WTC11 (cell line): Measurements from ENCODE around the gene TMEM196. TPM values are rescaled to one million over a fixed set of nuclear protein-coding genes. Genes with fewer than 3 reads are reported as not detected.

Source experiments
- ATAC-seq: fragments of 200-7000 bp; cut with Tn5 transposase; 2 replicates; pipeline ENCODE4 v1.10.0; 2021; ENCODE audit warnings: mild to moderate bottlenecking, moderate library complexity
- CTCF ChIA-PET: fragments of 300-600 bp; sonication (Branson Sonifier 250); formaldehyde crosslinking; loops from one replicate; lab custom pipeline; 2021; ENCODE audit warnings: antibody characterized with exemption; lab: Charles Lee
- POLR2A ChIA-PET: fragments of 350-600 bp; sonication (Branson Sonifier 250); formaldehyde crosslinking; loops from one replicate; lab custom pipeline; 2021; ENCODE audit warnings: antibody characterized with exemption; lab: Charles Lee
- DNase-seq: peaks from one replicate; pipeline ENCODE4 v3.0.0; 2021; ENCODE audit warnings: low spot score
- H3K27ac Mint-ChIP-seq: 2 replicates; pipeline ENCODE4 v1.8.0; 2021; ENCODE audit warnings: mixed read lengths
- H3K27me3 Mint-ChIP-seq: 2 replicates; pipeline ENCODE4 v1.8.0; 2021; ENCODE audit warnings: low read depth, mild to moderate bottlenecking, moderate library complexity, mixed read lengths
- H3K36me3 Mint-ChIP-seq: 2 replicates; pipeline ENCODE4 v1.8.0; 2021; ENCODE audit warnings: mixed read lengths
- H3K4me1 Mint-ChIP-seq: 2 replicates; pipeline ENCODE4 v1.8.0; 2022; ENCODE audit warnings: mixed read lengths
- H3K4me3 Mint-ChIP-seq: 2 replicates; pipeline ENCODE4 v1.8.0; 2021; ENCODE audit warnings: mild to moderate bottlenecking, moderate library complexity, mixed read lengths
- H3K9me3 Mint-ChIP-seq: 2 replicates; pipeline ENCODE4 v1.8.0; 2021; ENCODE audit warnings: mixed read lengths
- CREM ChIP-seq: sonication (generic); formaldehyde crosslinking; IDR thresholded peaks from 2 replicates; pipeline ENCODE4 v1.8.1; 2022; ENCODE audit warnings: mild to moderate bottlenecking, missing genetic modification reagents, moderate library complexity
- ELF4 ChIP-seq: sonication (generic); formaldehyde crosslinking; IDR thresholded peaks from 2 replicates; pipeline ENCODE4 v1.8.1; 2022; ENCODE audit warnings: low read depth, mild to moderate bottlenecking, moderate library complexity, missing genetic modification reagents
- EMX1 ChIP-seq: fragments of 250-450 bp; sonication (Bioruptor Pico); IDR thresholded peaks from 2 replicates; pipeline ENCODE4 v1.8.0; 2021; ENCODE audit warnings: mild to moderate bottlenecking
- FOXJ3 ChIP-seq: sonication (generic); formaldehyde crosslinking; IDR thresholded peaks from 2 replicates; pipeline ENCODE4 v1.9.0; 2021; ENCODE audit warnings: missing genetic modification reagents, mild to moderate bottlenecking, borderline replicate concordance
- SMAD4 ChIP-seq: sonication (generic); formaldehyde crosslinking; IDR thresholded peaks from 2 replicates; pipeline ENCODE4 v1.8.0; 2022; ENCODE audit warnings: mild to moderate bottlenecking, missing genetic modification reagents
- SP1 ChIP-seq: sonication (generic); formaldehyde crosslinking; conservative IDR thresholded peaks from 2 replicates; pipeline ENCODE4 v1.8.1; 2022; ENCODE audit warnings: missing genetic modification reagents
- ZBTB21 ChIP-seq: sonication (generic); formaldehyde crosslinking; IDR thresholded peaks from 2 replicates; pipeline ENCODE4 v1.8.1; 2023; ENCODE audit warnings: mild to moderate bottlenecking, missing genetic modification reagents, borderline replicate concordance
- ZNF263 ChIP-seq: sonication (generic); formaldehyde crosslinking; IDR thresholded peaks from 2 replicates; pipeline ENCODE4 v1.8.1; 2022; ENCODE audit warnings: low read depth, mild to moderate bottlenecking, moderate library complexity, missing genetic modification reagents
- ZNF317 ChIP-seq: sonication (generic); formaldehyde crosslinking; IDR thresholded peaks from 2 replicates; pipeline ENCODE4 v1.8.1; 2023; ENCODE audit warnings: low read depth, mild to moderate bottlenecking, moderate library complexity, missing genetic modification reagents, borderline replicate concordance
- ZNF423 ChIP-seq: fragments of 250-450 bp; sonication (Bioruptor Pico); IDR thresholded peaks from 2 replicates; pipeline ENCODE4 v2.1.2; 2022; ENCODE audit warnings: mild to moderate bottlenecking, moderate library complexity
- ZNF671 ChIP-seq: fragments of 250-450 bp; sonication (Bioruptor Pico); IDR thresholded peaks from 2 replicates; pipeline ENCODE4 v1.8.0; 2021; ENCODE audit warnings: mild to moderate bottlenecking
- total RNA-seq: library from RNA; stranded (reverse); gene quantifications from 3 replicates; pipeline ENCODE4 v1.2.3, GENCODE V29; 2021
- TF ChIP-seq, protein P1 (sequence below): sonication (generic); formaldehyde crosslinking; IDR thresholded peaks from 2 replicates; pipeline ENCODE4 v1.8.1; 2022; ENCODE audit warnings: low read depth, missing genetic modification reagents, borderline replicate concordance
- TF ChIP-seq, protein P2 (sequence below): sonication (generic); formaldehyde crosslinking; IDR thresholded peaks from 2 replicates; pipeline ENCODE4 v1.8.0; 2022; ENCODE audit warnings: missing genetic modification reagents
- TF ChIP-seq, protein P3 (sequence below): sonication (generic); formaldehyde crosslinking; IDR thresholded peaks from 2 replicates; pipeline ENCODE4 v1.8.1; 2022; ENCODE audit warnings: mild to moderate bottlenecking, missing genetic modification reagents, moderate library complexity, borderline replicate concordance
- TF ChIP-seq, protein P4 (sequence below): sonication (generic); formaldehyde crosslinking; IDR thresholded peaks from 2 replicates; pipeline ENCODE4 v1.8.0; 2022; ENCODE audit warnings: mild to moderate bottlenecking, missing genetic modification reagents
- TF ChIP-seq, protein P5 (sequence below): sonication (generic); formaldehyde crosslinking; IDR thresholded peaks from 2 replicates; pipeline ENCODE4 v1.8.0; 2023; ENCODE audit warnings: mild to moderate bottlenecking, missing genetic modification reagents
- TF ChIP-seq, protein P6 (sequence below): fragments of 200-600 bp; IDR thresholded peaks from 2 replicates; pipeline ENCODE4 v1.8.0; 2022; ENCODE audit warnings: antibody characterized with exemption
- TF ChIP-seq, protein P7 (sequence below): sonication (generic); formaldehyde crosslinking; IDR thresholded peaks from 2 replicates; pipeline ENCODE4 v1.8.1; 2023; ENCODE audit warnings: mild to moderate bottlenecking, missing genetic modification reagents, moderate library complexity

Gene TMEM196
- total RNA-seq, 1 experiment from 2014 or later: 0.42 TPM

DNA sequence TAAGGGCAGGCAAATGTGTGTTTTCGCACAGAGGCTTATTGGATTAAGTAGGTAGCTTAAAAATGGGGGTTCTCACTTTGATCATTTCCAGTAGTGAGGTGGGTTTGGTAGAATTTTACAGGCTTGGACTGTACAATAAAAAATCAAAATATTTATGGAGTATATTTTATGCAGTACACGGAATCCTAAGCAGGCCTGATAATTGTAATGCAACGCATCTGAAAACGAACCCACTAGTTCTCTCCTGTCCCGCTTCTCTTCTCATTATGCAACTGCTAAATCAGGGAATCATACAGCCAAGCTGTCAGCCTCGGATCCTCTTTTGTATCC is 64.2 kb downstream of the TMEM196 start:
- DNase-seq (no peak), ATAC-seq (no peak)
- TF ChIP-seq SP1 (CRISPR knock-in tag) (no peak), ZNF671 (CRISPR knock-in tag) (no peak), ZNF263 (CRISPR knock-in tag) (no peak), EMX1 (CRISPR knock-in tag) (no peak), ELF4 (CRISPR knock-in tag) (no peak), ZBTB21 (CRISPR knock-in tag) (no peak)
- TF ChIP-seq, protein P1, sequence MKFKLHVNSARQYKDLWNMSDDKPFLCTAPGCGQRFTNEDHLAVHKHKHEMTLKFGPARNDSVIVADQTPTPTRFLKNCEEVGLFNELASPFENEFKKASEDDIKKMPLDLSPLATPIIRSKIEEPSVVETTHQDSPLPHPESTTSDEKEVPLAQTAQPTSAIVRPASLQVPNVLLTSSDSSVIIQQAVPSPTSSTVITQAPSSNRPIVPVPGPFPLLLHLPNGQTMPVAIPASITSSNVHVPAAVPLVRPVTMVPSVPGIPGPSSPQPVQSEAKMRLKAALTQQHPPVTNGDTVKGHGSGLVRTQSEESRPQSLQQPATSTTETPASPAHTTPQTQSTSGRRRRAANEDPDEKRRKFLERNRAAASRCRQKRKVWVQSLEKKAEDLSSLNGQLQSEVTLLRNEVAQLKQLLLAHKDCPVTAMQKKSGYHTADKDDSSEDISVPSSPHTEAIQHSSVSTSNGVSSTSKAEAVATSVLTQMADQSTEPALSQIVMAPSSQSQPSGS: no peak
- TF ChIP-seq, protein P2, sequence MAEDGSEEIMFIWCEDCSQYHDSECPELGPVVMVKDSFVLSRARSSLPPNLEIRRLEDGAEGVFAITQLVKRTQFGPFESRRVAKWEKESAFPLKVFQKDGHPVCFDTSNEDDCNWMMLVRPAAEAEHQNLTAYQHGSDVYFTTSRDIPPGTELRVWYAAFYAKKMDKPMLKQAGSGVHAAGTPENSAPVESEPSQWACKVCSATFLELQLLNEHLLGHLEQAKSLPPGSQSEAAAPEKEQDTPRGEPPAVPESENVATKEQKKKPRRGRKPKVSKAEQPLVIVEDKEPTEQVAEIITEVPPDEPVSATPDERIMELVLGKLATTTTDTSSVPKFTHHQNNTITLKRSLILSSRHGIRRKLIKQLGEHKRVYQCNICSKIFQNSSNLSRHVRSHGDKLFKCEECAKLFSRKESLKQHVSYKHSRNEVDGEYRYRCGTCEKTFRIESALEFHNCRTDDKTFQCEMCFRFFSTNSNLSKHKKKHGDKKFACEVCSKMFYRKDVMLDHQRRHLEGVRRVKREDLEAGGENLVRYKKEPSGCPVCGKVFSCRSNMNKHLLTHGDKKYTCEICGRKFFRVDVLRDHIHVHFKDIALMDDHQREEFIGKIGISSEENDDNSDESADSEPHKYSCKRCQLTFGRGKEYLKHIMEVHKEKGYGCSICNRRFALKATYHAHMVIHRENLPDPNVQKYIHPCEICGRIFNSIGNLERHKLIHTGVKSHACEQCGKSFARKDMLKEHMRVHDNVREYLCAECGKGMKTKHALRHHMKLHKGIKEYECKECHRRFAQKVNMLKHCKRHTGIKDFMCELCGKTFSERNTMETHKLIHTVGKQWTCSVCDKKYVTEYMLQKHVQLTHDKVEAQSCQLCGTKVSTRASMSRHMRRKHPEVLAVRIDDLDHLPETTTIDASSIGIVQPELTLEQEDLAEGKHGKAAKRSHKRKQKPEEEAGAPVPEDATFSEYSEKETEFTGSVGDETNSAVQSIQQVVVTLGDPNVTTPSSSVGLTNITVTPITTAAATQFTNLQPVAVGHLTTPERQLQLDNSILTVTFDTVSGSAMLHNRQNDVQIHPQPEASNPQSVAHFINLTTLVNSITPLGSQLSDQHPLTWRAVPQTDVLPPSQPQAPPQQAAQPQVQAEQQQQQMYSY (CRISPR knock-in tag): no peak
- POLR2A ChIA-PET: interaction anchor here (0.5 to 1.4 kb wide), 5 partner anchors 20 to 889 kb away, joined by 3 to 4 read pairs (median 3); no protein-coding TSS in a partner anchor
- no peaks in the 10 kb centered on the region for H3K9me3 Mint-ChIP-seq
- CTCF ChIA-PET: interaction anchor here (0.5 to 1.9 kb wide), 29 partner anchors 9 to 889 kb away, joined by 3 to 13 read pairs (median 3); partner anchors contain the start of gene TMEM196
- H3K36me3 Mint-ChIP-seq: no peaks in the 10 kb centered on the region
- peak overlapping the region; percentile 94 for H3K4me3 Mint-ChIP-seq
- H3K4me1 Mint-ChIP-seq: peaks cover 34% of the 10 kb centered on the region
- no peak overlapping the region; the same call in 1 of the 2 replicates for H3K27ac Mint-ChIP-seq
- peaks cover 6% of the 10 kb centered on the region for H3K27me3 Mint-ChIP-seq

DNA sequence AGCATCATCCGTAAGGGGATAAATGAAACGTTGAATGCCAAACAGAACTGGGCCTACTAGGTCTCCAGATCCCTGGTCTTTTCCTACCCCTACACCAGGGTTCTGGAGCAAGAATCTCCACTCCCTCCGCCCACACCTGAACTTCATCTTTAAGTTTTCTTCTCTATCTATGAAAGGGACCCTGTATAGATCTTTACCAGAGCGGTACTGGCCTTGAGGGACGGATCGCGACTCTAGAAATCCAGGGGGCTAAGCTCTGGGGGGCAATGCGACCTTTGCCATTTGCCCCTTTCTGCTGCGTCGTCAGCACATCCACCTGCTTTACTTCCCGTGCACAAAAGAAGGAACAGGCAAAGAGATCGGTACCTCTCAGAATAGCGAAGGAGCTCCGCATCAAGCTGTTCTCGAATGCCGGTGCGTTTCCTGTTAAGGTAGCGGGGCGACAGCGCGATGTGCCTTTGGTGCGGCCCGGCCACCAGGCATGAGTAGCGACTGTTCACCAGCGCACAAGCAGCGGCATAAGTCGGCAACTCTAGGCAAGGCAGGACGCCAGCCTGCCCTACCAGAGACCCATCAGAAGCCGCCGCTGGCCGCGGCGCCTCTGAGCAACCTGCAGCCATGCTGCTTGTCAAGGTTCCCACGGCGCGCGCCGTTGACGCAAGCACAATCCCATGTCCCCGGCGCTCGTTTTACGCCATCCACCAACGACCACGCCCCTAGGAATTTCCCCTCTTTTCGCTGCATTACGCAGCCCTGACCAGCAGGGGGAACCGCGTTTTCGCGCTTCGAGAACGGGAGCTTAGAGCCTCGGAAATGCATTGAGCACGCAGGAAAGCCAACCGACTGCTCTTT is 64.8 kb downstream of the TMEM196 start, which contains the start of gene POLR1F:
Gene POLR1F (minus strand): TSS at position 641 of the 852 bp plus-strand sequence. CDS start 21 bp downstream, at position 620.
- CTCF ChIA-PET: interaction anchor here (0.5 to 1.9 kb wide), 29 partner anchors 8 to 890 kb away, joined by 3 to 13 read pairs (median 3); partner anchors contain the start of gene TMEM196
- Mint-ChIP-seq H3K36me3 (peaks cover 3% of the 10 kb centered on the region; the same call in 1 of the 2 replicates), H3K9me3 (no peaks in the 10 kb centered on the region), H3K4me3 (peak within 1 kb of the TSS; percentile 94), H3K27me3 (peaks cover 6% of the 10 kb centered on the region), H3K4me1 (peaks cover 34% of the 10 kb centered on the region), H3K27ac (peak within 1 kb of the TSS; percentile 93)
- peak; percentile 92 for DNase-seq
- POLR2A ChIA-PET: interaction anchor here (0.5 to 1.4 kb wide), 5 partner anchors 21 to 890 kb away, joined by 3 to 4 read pairs (median 3); no protein-coding TSS in a partner anchor
- ATAC-seq: peak; percentile 90
- no peak for TF ChIP-seq ZNF317
- TF ChIP-seq, protein P3, sequence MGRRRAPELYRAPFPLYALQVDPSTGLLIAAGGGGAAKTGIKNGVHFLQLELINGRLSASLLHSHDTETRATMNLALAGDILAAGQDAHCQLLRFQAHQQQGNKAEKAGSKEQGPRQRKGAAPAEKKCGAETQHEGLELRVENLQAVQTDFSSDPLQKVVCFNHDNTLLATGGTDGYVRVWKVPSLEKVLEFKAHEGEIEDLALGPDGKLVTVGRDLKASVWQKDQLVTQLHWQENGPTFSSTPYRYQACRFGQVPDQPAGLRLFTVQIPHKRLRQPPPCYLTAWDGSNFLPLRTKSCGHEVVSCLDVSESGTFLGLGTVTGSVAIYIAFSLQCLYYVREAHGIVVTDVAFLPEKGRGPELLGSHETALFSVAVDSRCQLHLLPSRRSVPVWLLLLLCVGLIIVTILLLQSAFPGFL (CRISPR knock-in tag): no peak
- TF ChIP-seq, protein P4, sequence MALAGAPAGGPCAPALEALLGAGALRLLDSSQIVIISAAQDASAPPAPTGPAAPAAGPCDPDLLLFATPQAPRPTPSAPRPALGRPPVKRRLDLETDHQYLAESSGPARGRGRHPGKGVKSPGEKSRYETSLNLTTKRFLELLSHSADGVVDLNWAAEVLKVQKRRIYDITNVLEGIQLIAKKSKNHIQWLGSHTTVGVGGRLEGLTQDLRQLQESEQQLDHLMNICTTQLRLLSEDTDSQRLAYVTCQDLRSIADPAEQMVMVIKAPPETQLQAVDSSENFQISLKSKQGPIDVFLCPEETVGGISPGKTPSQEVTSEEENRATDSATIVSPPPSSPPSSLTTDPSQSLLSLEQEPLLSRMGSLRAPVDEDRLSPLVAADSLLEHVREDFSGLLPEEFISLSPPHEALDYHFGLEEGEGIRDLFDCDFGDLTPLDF: peak; percentile 86; the same call in 1 of the 2 replicates
- TF ChIP-seq SMAD4 (CRISPR knock-in tag): no peak
- TF ChIP-seq, protein P5, sequence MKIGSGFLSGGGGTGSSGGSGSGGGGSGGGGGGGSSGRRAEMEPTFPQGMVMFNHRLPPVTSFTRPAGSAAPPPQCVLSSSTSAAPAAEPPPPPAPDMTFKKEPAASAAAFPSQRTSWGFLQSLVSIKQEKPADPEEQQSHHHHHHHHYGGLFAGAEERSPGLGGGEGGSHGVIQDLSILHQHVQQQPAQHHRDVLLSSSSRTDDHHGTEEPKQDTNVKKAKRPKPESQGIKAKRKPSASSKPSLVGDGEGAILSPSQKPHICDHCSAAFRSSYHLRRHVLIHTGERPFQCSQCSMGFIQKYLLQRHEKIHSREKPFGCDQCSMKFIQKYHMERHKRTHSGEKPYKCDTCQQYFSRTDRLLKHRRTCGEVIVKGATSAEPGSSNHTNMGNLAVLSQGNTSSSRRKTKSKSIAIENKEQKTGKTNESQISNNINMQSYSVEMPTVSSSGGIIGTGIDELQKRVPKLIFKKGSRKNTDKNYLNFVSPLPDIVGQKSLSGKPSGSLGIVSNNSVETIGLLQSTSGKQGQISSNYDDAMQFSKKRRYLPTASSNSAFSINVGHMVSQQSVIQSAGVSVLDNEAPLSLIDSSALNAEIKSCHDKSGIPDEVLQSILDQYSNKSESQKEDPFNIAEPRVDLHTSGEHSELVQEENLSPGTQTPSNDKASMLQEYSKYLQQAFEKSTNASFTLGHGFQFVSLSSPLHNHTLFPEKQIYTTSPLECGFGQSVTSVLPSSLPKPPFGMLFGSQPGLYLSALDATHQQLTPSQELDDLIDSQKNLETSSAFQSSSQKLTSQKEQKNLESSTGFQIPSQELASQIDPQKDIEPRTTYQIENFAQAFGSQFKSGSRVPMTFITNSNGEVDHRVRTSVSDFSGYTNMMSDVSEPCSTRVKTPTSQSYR (CRISPR knock-in tag): no peak
- TF ChIP-seq, protein P6, sequence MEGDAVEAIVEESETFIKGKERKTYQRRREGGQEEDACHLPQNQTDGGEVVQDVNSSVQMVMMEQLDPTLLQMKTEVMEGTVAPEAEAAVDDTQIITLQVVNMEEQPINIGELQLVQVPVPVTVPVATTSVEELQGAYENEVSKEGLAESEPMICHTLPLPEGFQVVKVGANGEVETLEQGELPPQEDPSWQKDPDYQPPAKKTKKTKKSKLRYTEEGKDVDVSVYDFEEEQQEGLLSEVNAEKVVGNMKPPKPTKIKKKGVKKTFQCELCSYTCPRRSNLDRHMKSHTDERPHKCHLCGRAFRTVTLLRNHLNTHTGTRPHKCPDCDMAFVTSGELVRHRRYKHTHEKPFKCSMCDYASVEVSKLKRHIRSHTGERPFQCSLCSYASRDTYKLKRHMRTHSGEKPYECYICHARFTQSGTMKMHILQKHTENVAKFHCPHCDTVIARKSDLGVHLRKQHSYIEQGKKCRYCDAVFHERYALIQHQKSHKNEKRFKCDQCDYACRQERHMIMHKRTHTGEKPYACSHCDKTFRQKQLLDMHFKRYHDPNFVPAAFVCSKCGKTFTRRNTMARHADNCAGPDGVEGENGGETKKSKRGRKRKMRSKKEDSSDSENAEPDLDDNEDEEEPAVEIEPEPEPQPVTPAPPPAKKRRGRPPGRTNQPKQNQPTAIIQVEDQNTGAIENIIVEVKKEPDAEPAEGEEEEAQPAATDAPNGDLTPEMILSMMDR: peak; percentile 74
- TF ChIP-seq CREM (CRISPR knock-in tag): peak; percentile 98
- no peak for TF ChIP-seq ZNF263 (CRISPR knock-in tag)
- TF ChIP-seq FOXJ3: no peak
- TF ChIP-seq, protein P7, sequence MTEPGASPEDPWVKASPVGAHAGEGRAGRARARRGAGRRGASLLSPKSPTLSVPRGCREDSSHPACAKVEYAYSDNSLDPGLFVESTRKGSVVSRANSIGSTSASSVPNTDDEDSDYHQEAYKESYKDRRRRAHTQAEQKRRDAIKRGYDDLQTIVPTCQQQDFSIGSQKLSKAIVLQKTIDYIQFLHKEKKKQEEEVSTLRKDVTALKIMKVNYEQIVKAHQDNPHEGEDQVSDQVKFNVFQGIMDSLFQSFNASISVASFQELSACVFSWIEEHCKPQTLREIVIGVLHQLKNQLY: 0 out of 2 replicates have a peak, but pooled peaks have one; percentile 37
- no peak for TF ChIP-seq ZNF423 (CRISPR knock-in tag)
